Tibial artery (tissue), 4 donors: ENCODE results near the gene TTC28.

Experiments
- DNase-seq, 2 donors: peaks; one replicate each; pipeline ENCODE4 v3.0.0-alpha.2; 2019
- H3K27ac ChIP-seq, 2 donors: fragments of 200-600 bp; sonication (generic) in 1 of 2; 1 replicate in 1 of 2; 2 replicates in 1 of 2; pipeline ENCODE4 v1.5.1; 2018 to 2019; ENCODE audit warnings: mild to moderate bottlenecking in 1 of 2
- H3K27me3 ChIP-seq, 2 donors: fragments of 200-600 bp; sonication (generic) in 1 of 2; one replicate each; pipeline versions ENCODE4 v1.5.1 to v1.6.0; 2016 to 2019
- H3K36me3 ChIP-seq, 3 donors: fragments of 200-600 bp; sonication (generic) in 2 of 3; one replicate each; pipeline ENCODE4 v1.5.1; 2016 to 2019; ENCODE audit warnings: mild to moderate bottlenecking in 2 of 3
- H3K4me1 ChIP-seq, 4 donors: fragments of 200-600 bp; sonication (generic) in 2 of 4; 1 replicate in 3 of 4; 2 replicates in 1 of 4; pipeline ENCODE4 v1.5.1; 2016 to 2019
- H3K4me3 ChIP-seq, 2 donors: fragments of 200-600 bp; sonication (generic) in 1 of 2; 1 replicate in 1 of 2; 2 replicates in 1 of 2; pipeline ENCODE4 v1.5.1; 2018 to 2019; ENCODE audit warnings: mild to moderate bottlenecking in 2 of 2
- H3K9me3 ChIP-seq, 3 donors: fragments of 200-600 bp; sonication (generic) in 1 of 3; one replicate each; pipeline ENCODE4 v1.5.1; 2016 to 2019
- intact Hi-C: fragments of 100-400 bp; cut with DNase I; formaldehyde crosslinking; loops from one replicate; pipeline ENCODE4 v1.15.0; 2023; ENCODE audit warnings: low total_unique reads
- TF ChIP-seq, protein P1 (sequence below), 2 experiments: fragments of 200-600 bp in 1 of 2; fragments of 450-650 bp in 1 of 2; IDR thresholded peaks; one replicate each; pipeline ENCODE4 v1.5.1; 2017 to 2019; ENCODE audit warnings: antibody characterized with exemption in 2 of 2, mild to moderate bottlenecking in 1 of 2, moderate library complexity in 1 of 2

Gene TTC28

DNA sequence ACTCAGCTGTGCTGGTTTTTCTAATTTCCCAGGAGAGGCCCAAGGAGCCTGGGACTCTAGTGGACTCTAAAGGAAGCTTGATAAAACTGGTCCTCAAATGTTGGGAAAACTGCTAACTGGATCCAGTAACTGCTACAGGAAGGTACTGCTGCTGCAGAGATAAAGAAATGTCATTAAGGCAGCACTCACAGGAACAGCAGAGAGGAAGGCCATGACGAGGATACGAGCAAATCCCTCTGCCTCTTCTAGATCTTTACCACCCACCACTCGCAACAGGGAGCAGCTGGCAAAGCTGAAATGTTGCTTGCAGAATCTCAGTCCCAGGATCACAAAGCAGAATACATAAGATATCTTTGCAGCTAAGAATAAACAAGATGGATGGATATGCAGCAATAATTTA, 23.5 kb downstream of the TTC28 start:
- Histone ChIP-seq H3K9me3 (no peaks in the 10 kb centered on the region), H3K27me3 (no peaks in the 10 kb centered on the region), H3K4me1 (no peaks in the 10 kb centered on the region), H3K27ac (no peak overlapping the region), H3K36me3 (no peaks in the 10 kb centered on the region), H3K4me3 (no peak overlapping the region)
- DNase-seq, result no peak
- TF ChIP-seq, protein P1, sequence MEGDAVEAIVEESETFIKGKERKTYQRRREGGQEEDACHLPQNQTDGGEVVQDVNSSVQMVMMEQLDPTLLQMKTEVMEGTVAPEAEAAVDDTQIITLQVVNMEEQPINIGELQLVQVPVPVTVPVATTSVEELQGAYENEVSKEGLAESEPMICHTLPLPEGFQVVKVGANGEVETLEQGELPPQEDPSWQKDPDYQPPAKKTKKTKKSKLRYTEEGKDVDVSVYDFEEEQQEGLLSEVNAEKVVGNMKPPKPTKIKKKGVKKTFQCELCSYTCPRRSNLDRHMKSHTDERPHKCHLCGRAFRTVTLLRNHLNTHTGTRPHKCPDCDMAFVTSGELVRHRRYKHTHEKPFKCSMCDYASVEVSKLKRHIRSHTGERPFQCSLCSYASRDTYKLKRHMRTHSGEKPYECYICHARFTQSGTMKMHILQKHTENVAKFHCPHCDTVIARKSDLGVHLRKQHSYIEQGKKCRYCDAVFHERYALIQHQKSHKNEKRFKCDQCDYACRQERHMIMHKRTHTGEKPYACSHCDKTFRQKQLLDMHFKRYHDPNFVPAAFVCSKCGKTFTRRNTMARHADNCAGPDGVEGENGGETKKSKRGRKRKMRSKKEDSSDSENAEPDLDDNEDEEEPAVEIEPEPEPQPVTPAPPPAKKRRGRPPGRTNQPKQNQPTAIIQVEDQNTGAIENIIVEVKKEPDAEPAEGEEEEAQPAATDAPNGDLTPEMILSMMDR (IDR thresholded peaks at IDR 0.05), result no peak
- intact Hi-C loops, result no loop called here

DNA sequence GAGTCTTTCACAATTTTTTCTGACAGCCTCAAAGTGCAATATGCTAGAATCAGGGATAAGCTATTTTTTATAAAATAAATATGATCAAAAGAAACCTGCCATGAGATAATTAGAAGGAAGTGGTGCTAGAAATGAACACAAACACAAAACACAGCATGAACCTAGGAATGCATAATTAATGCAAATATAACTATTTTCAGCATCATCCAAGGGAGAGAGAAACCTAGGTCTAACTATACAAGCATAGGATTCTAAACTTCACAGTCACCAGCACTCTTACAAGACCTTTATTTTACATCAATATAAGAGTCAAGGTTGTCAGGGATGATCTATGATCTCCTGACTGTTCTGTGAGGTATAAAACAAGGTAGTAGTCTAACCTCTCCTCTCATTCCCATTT, 29.2 kb downstream of the TTC28 start:
- no peak for DNase-seq
- TF ChIP-seq, protein P1 (IDR thresholded peaks at IDR 0.05), result no peak
- Histone ChIP-seq H3K27ac (no peak overlapping the region), H3K36me3 (no peaks in the 10 kb centered on the region), H3K27me3 (no peaks in the 10 kb centered on the region), H3K4me3 (no peak overlapping the region), H3K9me3 (no peaks in the 10 kb centered on the region), H3K4me1 (no peaks in the 10 kb centered on the region)
- intact Hi-C loops, result no loop called here

DNA sequence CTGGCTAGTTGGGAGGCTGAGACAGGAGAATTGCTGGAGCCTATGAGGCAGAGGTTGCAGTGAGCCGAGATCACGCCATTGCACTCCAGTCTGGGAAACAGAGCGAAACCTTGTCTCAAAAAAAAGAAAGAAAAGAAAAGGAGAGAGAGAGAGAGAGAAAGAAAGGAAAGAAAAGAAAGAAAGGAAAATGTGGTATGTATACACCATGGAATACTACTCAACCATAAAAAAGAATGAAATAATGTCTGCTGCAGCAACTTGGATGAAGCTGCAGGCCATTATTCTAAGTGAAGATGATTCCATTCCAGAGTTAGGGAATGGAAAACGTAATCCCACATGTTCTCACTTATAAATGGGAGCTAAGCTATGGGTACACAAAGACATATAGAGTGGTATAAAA, 30.8 kb downstream of the TTC28 start:
- no peaks in the 10 kb centered on the region for H3K4me1 ChIP-seq
- no peak overlapping the region for H3K27ac ChIP-seq
- no peaks in the 10 kb centered on the region for H3K27me3 ChIP-seq
- no peak overlapping the region for H3K4me3 ChIP-seq
- H3K9me3 ChIP-seq, result no peaks in the 10 kb centered on the region
- TF ChIP-seq, protein P1 (IDR thresholded peaks at IDR 0.05), result no peak
- no peaks in the 10 kb centered on the region for H3K36me3 ChIP-seq
- no peak for DNase-seq
- intact Hi-C loops, result no loop called here

DNA sequence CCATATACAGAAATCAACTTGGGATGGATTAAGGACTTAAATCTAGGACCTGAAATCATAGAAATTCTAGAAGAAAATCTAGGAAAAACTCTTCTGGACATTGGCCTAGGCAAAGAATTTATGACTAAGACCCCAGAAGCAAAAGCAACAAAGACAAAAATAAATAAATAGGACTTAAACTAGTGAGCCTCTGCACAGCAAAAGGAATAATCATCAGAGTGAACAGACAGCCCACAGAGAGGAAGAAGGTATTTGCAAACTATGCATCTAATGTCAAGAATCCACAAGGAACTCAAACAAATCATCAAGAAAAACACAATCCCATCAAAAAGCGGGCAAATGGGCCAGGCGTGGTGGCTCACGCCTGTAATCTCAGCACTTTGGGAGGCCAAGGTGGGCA, 32.4 kb downstream of the TTC28 start:
- TF ChIP-seq, protein P1 (IDR thresholded peaks at IDR 0.05), result no peak
- no peak for DNase-seq
- Histone ChIP-seq H3K27me3 (no peaks in the 10 kb centered on the region), H3K36me3 (no peaks in the 10 kb centered on the region), H3K4me1 (no peaks in the 10 kb centered on the region), H3K9me3 (no peaks in the 10 kb centered on the region), H3K27ac (no peak overlapping the region), H3K4me3 (no peak overlapping the region)
- intact Hi-C loops, result no loop called here

DNA sequence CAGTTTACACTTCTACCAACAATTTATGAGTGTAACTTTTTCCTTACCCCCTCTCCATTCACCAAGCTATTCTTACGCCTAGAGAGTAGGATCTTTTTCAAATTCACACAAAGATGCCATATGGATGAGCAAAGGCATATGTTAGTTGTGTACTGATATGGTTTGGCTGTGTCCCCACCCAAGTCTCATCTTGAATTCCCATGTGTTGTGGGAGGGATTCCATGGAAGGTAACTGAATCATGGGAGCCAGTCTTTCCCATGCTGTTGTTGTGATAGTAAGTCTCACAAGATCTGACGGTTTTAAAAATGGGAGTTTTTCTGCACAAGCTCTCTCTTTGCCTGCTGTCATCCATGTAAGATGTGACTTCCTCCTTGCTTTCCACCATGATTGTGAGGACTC, 40.3 kb downstream of the TTC28 start:
- intact Hi-C loops, result no loop called here
- Histone ChIP-seq H3K27ac (no peak overlapping the region), H3K36me3 (no peaks in the 10 kb centered on the region), H3K4me1 (no peaks in the 10 kb centered on the region), H3K27me3 (no peaks in the 10 kb centered on the region), H3K9me3 (no peaks in the 10 kb centered on the region), H3K4me3 (no peak overlapping the region)
- TF ChIP-seq, protein P1 (IDR thresholded peaks at IDR 0.05), result no peak
- no peak for DNase-seq

DNA sequence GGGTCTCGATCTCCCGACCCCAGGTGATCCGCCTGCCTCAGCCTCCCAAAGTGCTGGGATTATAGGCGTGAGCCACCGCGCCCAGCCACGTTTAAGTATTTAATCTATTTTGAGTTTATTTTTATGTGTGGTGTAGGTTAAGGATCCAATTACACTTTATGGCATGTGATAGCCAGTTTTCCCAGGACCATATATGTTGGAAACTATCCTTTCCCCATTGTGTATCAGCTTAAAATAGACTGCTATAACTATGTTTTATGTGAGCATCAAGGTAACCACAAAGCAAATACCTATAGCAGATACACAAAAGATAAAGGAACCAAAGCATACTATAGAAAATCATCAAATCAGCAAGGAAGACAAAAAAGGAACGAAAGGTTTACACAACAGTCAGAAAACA, 42.4 kb downstream of the TTC28 start:
- intact Hi-C loops, result no loop called here
- TF ChIP-seq, protein P1 (IDR thresholded peaks at IDR 0.05), result no peak
- DNase-seq, result no peak
- Histone ChIP-seq H3K27me3 (no peaks in the 10 kb centered on the region), H3K4me1 (no peaks in the 10 kb centered on the region), H3K4me3 (no peak overlapping the region), H3K36me3 (no peaks in the 10 kb centered on the region), H3K27ac (no peak overlapping the region), H3K9me3 (no peaks in the 10 kb centered on the region)
